ENCODE results near the gene MICAL3.

Gene MICAL3

GRCh38 chr22:17794726-17795542, 229.4 kb downstream of the MICAL3 start:
- no peak overlapping the region for H3K4me3 ChIP-seq (ENCODE audit: low read length)
- no peak for DNase-seq (ENCODE audit: low read depth)
- TF ChIP-seq, protein P1, sequence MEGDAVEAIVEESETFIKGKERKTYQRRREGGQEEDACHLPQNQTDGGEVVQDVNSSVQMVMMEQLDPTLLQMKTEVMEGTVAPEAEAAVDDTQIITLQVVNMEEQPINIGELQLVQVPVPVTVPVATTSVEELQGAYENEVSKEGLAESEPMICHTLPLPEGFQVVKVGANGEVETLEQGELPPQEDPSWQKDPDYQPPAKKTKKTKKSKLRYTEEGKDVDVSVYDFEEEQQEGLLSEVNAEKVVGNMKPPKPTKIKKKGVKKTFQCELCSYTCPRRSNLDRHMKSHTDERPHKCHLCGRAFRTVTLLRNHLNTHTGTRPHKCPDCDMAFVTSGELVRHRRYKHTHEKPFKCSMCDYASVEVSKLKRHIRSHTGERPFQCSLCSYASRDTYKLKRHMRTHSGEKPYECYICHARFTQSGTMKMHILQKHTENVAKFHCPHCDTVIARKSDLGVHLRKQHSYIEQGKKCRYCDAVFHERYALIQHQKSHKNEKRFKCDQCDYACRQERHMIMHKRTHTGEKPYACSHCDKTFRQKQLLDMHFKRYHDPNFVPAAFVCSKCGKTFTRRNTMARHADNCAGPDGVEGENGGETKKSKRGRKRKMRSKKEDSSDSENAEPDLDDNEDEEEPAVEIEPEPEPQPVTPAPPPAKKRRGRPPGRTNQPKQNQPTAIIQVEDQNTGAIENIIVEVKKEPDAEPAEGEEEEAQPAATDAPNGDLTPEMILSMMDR (conservative IDR thresholded peaks at IDR 0.05; ENCODE audit: low read depth, low read length): no peak

DNA sequence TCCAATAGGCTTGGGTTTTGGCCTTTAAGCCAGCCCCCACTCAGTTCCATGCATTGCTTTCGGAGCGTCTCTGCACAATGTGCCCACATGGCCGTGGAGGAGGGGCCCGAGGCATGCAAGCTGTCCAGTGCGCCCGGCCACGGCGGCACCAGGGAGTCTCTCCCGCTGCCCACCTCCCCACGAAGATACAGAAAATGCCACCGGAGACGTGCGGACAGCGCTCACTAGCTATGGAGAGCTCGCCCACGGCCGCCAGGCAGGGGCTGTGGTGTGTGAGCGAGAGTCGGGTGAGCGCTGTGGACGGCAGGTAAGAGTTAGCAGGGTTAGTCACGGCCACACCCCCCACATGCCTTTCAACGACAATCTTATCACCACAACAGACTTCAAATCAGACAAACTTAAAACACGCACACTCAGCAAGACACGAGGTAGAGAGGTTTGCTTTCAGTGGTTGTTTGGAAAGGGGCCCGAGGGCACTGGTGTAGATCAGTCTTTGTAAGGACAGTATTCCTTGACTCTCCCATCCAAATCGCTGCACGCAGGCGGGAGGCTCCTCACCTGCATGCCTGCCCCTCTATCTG, 231.4 kb downstream of the MICAL3 start:
- TF ChIP-seq, protein P1 (conservative IDR thresholded peaks at IDR 0.05; ENCODE audit: low read depth, low read length): no peak
- DNase-seq (ENCODE audit: low read depth): no peak
- no peak overlapping the region for H3K4me3 ChIP-seq (ENCODE audit: low read length)

DNA sequence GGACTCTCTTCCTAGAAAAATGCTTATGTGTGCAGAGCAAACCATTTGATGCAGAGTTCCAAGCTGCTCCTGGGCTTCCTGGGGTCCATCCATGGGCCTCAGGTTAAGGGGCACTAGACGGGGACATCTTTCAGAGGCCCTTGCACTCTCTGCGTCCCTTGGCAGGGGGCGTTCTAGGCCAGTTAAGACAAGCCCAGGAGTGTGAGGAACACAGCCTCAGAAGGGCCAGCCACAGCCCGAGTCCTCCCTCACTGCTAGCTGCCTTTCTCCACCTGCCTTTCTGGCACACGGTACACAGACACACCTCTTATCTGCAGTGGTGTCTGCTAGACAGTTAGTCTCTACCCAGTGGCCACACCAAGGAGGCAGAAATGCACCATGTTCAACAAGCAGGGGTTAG, 232.1 kb downstream of the MICAL3 start:
- TF ChIP-seq, protein P1 (conservative IDR thresholded peaks at IDR 0.05; ENCODE audit: low read depth, low read length): no peak
- DNase-seq (ENCODE audit: low read depth): no peak
- no peak overlapping the region for H3K4me3 ChIP-seq (ENCODE audit: low read length)

DNA sequence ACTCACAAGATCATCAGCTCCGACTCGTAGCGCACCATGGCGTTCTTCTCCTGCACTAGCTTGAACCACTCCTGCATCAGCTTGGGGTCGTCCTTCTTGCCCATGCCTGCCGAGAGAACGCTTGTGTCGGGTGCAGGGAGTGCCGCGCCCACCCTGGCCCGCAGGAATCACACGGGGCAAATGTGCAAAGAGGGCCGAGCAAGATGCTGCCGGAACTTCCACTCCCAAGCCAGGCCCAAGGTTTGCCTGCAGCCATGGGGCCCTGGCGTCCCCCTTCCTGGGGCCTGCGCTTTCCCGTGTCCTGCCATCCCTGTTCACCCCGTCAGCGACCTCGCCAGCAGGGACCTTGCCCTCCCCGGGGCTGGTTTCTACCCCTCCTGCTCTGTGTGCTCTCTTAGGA, 233.2 kb downstream of the MICAL3 start:
- DNase-seq (ENCODE audit: low read depth): no peak
- H3K4me3 ChIP-seq (ENCODE audit: low read length): no peak overlapping the region
- TF ChIP-seq, protein P1 (conservative IDR thresholded peaks at IDR 0.05; ENCODE audit: low read depth, low read length): no peak

DNA sequence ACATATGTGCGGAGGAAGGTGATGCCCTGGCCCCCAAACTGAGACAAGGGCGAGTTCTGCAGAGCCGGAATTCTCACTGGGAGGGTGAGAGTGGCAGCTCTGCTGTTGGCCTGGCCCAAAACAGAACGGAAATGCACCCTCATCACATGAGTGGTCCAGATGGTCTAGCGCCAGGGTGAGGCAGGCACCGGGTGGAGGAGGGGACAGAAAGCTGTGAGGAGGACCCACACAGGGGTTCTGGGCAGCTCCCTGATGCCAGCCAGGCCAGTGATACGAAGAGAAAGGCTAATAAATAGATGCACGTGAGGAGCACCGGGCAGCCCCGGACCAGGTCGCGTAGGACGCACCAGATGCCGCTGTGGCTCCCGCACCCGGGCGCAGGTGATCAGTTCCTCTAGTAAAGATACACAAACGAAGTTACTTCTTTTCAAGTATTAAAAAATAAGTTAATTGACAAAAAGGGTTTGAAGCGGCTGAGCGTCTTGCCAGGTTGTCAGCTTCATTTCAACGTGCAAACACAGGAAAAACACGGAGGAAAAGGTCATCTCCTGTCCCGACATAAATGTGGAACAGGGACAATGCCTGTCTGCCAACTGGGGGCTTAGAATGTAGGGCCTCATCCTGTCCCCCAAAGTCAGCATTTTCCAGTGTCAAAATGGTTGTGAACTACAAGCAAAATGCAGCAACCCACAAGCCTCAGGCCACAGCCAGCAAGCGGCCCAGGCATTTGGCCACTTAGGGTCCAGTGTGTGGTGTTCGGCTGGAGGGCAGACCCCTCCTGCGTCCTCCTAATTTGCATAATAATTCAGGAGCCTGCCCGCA, 234.8 kb downstream of the MICAL3 start:
- no peak overlapping the region for H3K4me3 ChIP-seq (ENCODE audit: low read length)
- no peak for DNase-seq (ENCODE audit: low read depth)
- TF ChIP-seq, protein P1 (conservative IDR thresholded peaks at IDR 0.05; ENCODE audit: low read depth, low read length): no peak

GRCh38 chr22:17788528-17789378, 235.6 kb downstream of the MICAL3 start:
- no peak overlapping the region for H3K4me3 ChIP-seq (ENCODE audit: low read length)
- no peak for DNase-seq (ENCODE audit: low read depth)
- TF ChIP-seq, protein P1 (conservative IDR thresholded peaks at IDR 0.05; ENCODE audit: low read depth, low read length): no peak

All from retinal pigment epithelial cell (primary cell).